ENCODE results near the gene NTM. TPM values are rescaled to one million over a fixed set of nuclear protein-coding genes. Genes with fewer than 3 reads are reported as not detected.

NTM gene
- polyA plus RNA-seq, 1 donor from 2014 or later = not detected

- Mint-ChIP-seq H3K4me3 (no peak overlapping the region), H3K9me3 (peaks cover 4 to 14% (median 8%) of the 10 kb centered on the region in 3 donors), H3K36me3 (no peaks in the 10 kb centered on the region), H3K27me3 (no peaks in the 10 kb centered on the region), H3K4me1 (peaks cover 0 to 1% (median 0%) of the 10 kb centered on the region in 3 donors), H3K27ac (no peak overlapping the region)
These were observed 628.7 kb downstream of the NTM start for GRCh38 chr11:131999084-131999483.

GRCh38 chr11:131999955-132000354 lies 629.5 kb downstream of the NTM start:
- Mint-ChIP-seq H3K27ac (no peak overlapping the region), H3K36me3 (no peaks in the 10 kb centered on the region), H3K27me3 (no peaks in the 10 kb centered on the region), H3K4me1 (peaks cover 0 to 1% (median 0%) of the 10 kb centered on the region in 3 donors), H3K9me3 (peaks cover 4 to 14% (median 8%) of the 10 kb centered on the region in 3 donors), H3K4me3 (no peak overlapping the region)

GRCh38 chr11:132005887-132006286 lies 635.5 kb downstream of the NTM start:
- no peaks in the 10 kb centered on the region for H3K4me1 Mint-ChIP-seq
- no peaks in the 10 kb centered on the region for H3K9me3 Mint-ChIP-seq
- no peak overlapping the region for H3K27ac Mint-ChIP-seq
- no peaks in the 10 kb centered on the region for H3K27me3 Mint-ChIP-seq
- H3K36me3 Mint-ChIP-seq = no peaks in the 10 kb centered on the region
- no peak overlapping the region for H3K4me3 Mint-ChIP-seq

GRCh38 chr11:132006884-132007580 lies 636.6 kb downstream of the NTM start:
- H3K4me3 Mint-ChIP-seq = no peak overlapping the region
- no peaks in the 10 kb centered on the region for H3K36me3 Mint-ChIP-seq
- no peaks in the 10 kb centered on the region for H3K4me1 Mint-ChIP-seq
- H3K9me3 Mint-ChIP-seq = peaks cover 0 to 1% (median 1%) of the 10 kb centered on the region in 3 donors
- H3K27ac Mint-ChIP-seq = no peak overlapping the region
- H3K27me3 Mint-ChIP-seq = no peaks in the 10 kb centered on the region

GRCh38 chr11:132008226-132008625 lies 637.8 kb downstream of the NTM start:
- Mint-ChIP-seq H3K9me3 (peaks cover 0 to 2% (median 2%) of the 10 kb centered on the region in 3 donors), H3K27me3 (no peaks in the 10 kb centered on the region), H3K4me3 (no peak overlapping the region), H3K36me3 (peaks cover under 1% of the 10 kb centered on the region), H3K27ac (no peak overlapping the region), H3K4me1 (no peaks in the 10 kb centered on the region)

- Mint-ChIP-seq H3K9me3 (peaks cover 2 to 5% (median 3%) of the 10 kb centered on the region in 3 donors), H3K27me3 (no peaks in the 10 kb centered on the region), H3K4me1 (no peaks in the 10 kb centered on the region), H3K27ac (no peak overlapping the region), H3K36me3 (peaks cover 1% of the 10 kb centered on the region), H3K4me3 (no peak overlapping the region)
These were observed 638.5 kb downstream of the NTM start for GRCh38 chr11:132008872-132009271.

GRCh38 chr11:132020001-132020400 lies 649.6 kb downstream of the NTM start:
- no peaks in the 10 kb centered on the region for H3K27me3 Mint-ChIP-seq
- H3K9me3 Mint-ChIP-seq = peaks cover 4 to 6% (median 5%) of the 10 kb centered on the region in 3 donors
- H3K27ac Mint-ChIP-seq = no peak overlapping the region
- no peaks in the 10 kb centered on the region for H3K4me1 Mint-ChIP-seq
- no peak overlapping the region for H3K4me3 Mint-ChIP-seq
- H3K36me3 Mint-ChIP-seq = no peaks in the 10 kb centered on the region

- H3K4me1 Mint-ChIP-seq = no peaks in the 10 kb centered on the region
- H3K27ac Mint-ChIP-seq = no peak overlapping the region
- no peaks in the 10 kb centered on the region for H3K36me3 Mint-ChIP-seq
- peaks cover 0 to 6% (median 5%) of the 10 kb centered on the region in 3 donors for H3K9me3 Mint-ChIP-seq
- H3K27me3 Mint-ChIP-seq = no peaks in the 10 kb centered on the region
- H3K4me3 Mint-ChIP-seq = no peak overlapping the region
These were observed 651.9 kb downstream of the NTM start for GRCh38 chr11:132022285-132022684.

- Mint-ChIP-seq H3K9me3 (peaks cover 0 to 6% (median 5%) of the 10 kb centered on the region in 3 donors), H3K27ac (no peak overlapping the region), H3K4me3 (no peak overlapping the region), H3K36me3 (no peaks in the 10 kb centered on the region), H3K27me3 (peaks cover 3% of the 10 kb centered on the region), H3K4me1 (no peaks in the 10 kb centered on the region)
These were observed 652.5 kb downstream of the NTM start for GRCh38 chr11:132022733-132023478.

GRCh38 chr11:132024587-132025295 lies 654.3 kb downstream of the NTM start:
- H3K9me3 Mint-ChIP-seq = peaks cover 0 to 6% (median 5%) of the 10 kb centered on the region in 3 donors
- H3K36me3 Mint-ChIP-seq = no peaks in the 10 kb centered on the region
- no peak overlapping the region for H3K4me3 Mint-ChIP-seq
- no peaks in the 10 kb centered on the region for H3K4me1 Mint-ChIP-seq
- peaks cover 3% of the 10 kb centered on the region for H3K27me3 Mint-ChIP-seq
- no peak overlapping the region for H3K27ac Mint-ChIP-seq

GRCh38 chr11:132026746-132027145 lies 656.3 kb downstream of the NTM start:
- Mint-ChIP-seq H3K9me3 (peaks cover 0 to 5% (median 2%) of the 10 kb centered on the region in 3 donors), H3K4me1 (no peaks in the 10 kb centered on the region), H3K36me3 (no peaks in the 10 kb centered on the region), H3K4me3 (no peak overlapping the region), H3K27ac (no peak overlapping the region), H3K27me3 (peaks cover 3% of the 10 kb centered on the region)

- Mint-ChIP-seq H3K36me3 (no peaks in the 10 kb centered on the region), H3K4me1 (no peaks in the 10 kb centered on the region), H3K9me3 (peaks cover 0 to 3% (median under 1%) of the 10 kb centered on the region in 3 donors), H3K27me3 (peaks cover 3% of the 10 kb centered on the region), H3K27ac (no peak overlapping the region), H3K4me3 (no peak overlapping the region)
These were observed 658.2 kb downstream of the NTM start for GRCh38 chr11:132028380-132029240.

GRCh38 chr11:132030896-132031295 lies 660.5 kb downstream of the NTM start:
- Mint-ChIP-seq H3K9me3 (no peaks in the 10 kb centered on the region), H3K4me3 (no peak overlapping the region), H3K27me3 (peaks cover 3% of the 10 kb centered on the region), H3K4me1 (no peaks in the 10 kb centered on the region), H3K36me3 (no peaks in the 10 kb centered on the region), H3K27ac (no peak overlapping the region)

- Mint-ChIP-seq H3K4me3 (no peak overlapping the region), H3K27me3 (peaks cover under 1% of the 10 kb centered on the region), H3K9me3 (peaks cover 0 to 2% (median 0%) of the 10 kb centered on the region in 3 donors), H3K4me1 (no peaks in the 10 kb centered on the region), H3K27ac (no peak overlapping the region), H3K36me3 (no peaks in the 10 kb centered on the region)
These were observed 662.1 kb downstream of the NTM start for GRCh38 chr11:132032555-132032954.

Data from IgD-negative memory B cell (primary cell).